DND-41 (cell line): Measurements from ENCODE around the gene P3R3URF.

Experiments used
- CTCF ChIP-seq: IDR thresholded peaks from 2 replicates; pipeline ENCODE4 v1.5.1; 2012; ENCODE audit warnings: borderline replicate concordance, low read length, moderate library complexity, mild to moderate bottlenecking; ENCODE audit not compliant: poor library complexity, severe bottlenecking; ENCODE audit errors: extremely low read depth
- EZH2 ChIP-seq: IDR thresholded peaks from 3 replicates; pipeline ENCODE4 v1.6.1; 2012; ENCODE audit warnings: borderline replicate concordance, low read depth, mild to moderate bottlenecking, moderate library complexity, low read length, inconsistent platforms; ENCODE audit not compliant: severe bottlenecking

GRCh38 chr1:46166521-46167462, 9.5 kb downstream of the P3R3URF start:
- TF ChIP-seq CTCF (no peak), EZH2 (no peak)
